WERI-Rb-1 (cell line): ENCODE results near the gene TEKT2.

Source experiments
- DNase-seq: peaks from one replicate; pipeline ENCODE4 v3.0.0-alpha.2; 2020
- H3K27ac ChIP-seq: fragments of 250-450 bp; sonication (Bioruptor Pico); 2 replicates; pipeline ENCODE4 v1.5.1; 2020; ENCODE audit warnings: mild to moderate bottlenecking, moderate library complexity
- H3K27me3 ChIP-seq: fragments of 250-450 bp; sonication (Bioruptor Pico); 2 replicates; pipeline ENCODE4 v1.5.1; 2021; ENCODE audit warnings: mild to moderate bottlenecking, low read depth, moderate library complexity; ENCODE audit not compliant: insufficient read depth, severe bottlenecking
- H3K36me3 ChIP-seq: fragments of 250-450 bp; sonication (Bioruptor Pico); 2 replicates; pipeline ENCODE4 v1.5.1; 2020; ENCODE audit warnings: mild to moderate bottlenecking, moderate library complexity
- H3K4me3 ChIP-seq: 2 replicates; pipeline ENCODE4 v1.5.1; 2011; ENCODE audit warnings: low read depth, mild to moderate bottlenecking, control low read depth, low read length
- H3K9me3 ChIP-seq: fragments of 250-450 bp; sonication (Bioruptor Pico); 2 replicates; pipeline ENCODE4 v1.5.1; 2021; ENCODE audit warnings: mild to moderate bottlenecking, moderate library complexity; ENCODE audit not compliant: severe bottlenecking
- TF ChIP-seq, protein P1 (sequence below): IDR thresholded peaks from 2 replicates; pipeline ENCODE4 v1.5.1; 2011; ENCODE audit warnings: low read depth, mild to moderate bottlenecking, control low read depth, inconsistent platforms, low read length

TEKT2 gene

DNA sequence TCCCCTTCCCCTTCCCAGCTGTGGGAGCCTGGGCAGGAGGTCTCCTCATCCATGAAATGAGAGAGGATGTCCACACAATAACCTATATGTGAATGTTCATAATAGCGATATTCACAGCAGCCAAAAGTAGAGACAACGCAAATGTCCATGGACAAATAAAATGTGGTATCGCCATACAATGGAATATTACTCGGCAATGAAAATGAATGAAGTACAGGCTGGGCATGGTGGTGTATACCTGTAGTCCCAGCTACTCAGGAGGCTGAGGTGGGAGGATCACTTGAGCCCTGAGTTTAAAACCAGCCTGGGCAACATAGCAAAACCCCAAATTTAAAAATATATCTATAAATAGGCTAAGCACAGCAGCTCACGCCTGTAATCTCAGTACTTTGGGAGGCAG lies 17.7 kb downstream of the TEKT2 start:
- Histone ChIP-seq H3K27ac (no peak overlapping the region), H3K4me3 (no peak overlapping the region), H3K27me3 (no peaks in the 10 kb centered on the region), H3K36me3 (no peaks in the 10 kb centered on the region), H3K9me3 (no peaks in the 10 kb centered on the region)
- TF ChIP-seq, protein P1, sequence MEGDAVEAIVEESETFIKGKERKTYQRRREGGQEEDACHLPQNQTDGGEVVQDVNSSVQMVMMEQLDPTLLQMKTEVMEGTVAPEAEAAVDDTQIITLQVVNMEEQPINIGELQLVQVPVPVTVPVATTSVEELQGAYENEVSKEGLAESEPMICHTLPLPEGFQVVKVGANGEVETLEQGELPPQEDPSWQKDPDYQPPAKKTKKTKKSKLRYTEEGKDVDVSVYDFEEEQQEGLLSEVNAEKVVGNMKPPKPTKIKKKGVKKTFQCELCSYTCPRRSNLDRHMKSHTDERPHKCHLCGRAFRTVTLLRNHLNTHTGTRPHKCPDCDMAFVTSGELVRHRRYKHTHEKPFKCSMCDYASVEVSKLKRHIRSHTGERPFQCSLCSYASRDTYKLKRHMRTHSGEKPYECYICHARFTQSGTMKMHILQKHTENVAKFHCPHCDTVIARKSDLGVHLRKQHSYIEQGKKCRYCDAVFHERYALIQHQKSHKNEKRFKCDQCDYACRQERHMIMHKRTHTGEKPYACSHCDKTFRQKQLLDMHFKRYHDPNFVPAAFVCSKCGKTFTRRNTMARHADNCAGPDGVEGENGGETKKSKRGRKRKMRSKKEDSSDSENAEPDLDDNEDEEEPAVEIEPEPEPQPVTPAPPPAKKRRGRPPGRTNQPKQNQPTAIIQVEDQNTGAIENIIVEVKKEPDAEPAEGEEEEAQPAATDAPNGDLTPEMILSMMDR = no peak
- DNase-seq = no peak

DNA sequence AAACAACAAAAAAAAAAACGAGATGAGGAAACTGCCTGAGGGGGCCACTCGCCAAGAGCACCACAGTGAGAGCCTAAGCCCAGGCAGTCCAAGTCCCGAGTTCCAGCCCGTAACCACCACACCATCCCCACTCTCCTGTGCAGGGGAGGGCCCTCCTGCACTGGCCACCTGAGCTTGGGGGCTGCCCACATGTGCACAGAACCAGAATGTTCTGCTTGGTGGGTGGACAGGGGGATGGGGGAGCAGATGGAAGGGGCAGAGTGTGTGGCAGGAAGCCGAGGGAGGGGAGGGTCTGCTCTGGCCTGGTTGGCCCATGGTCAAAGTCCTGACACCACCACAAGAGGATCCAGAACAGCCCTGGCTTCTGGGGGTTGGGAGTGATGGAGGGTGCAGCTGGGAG lies 22.4 kb downstream of the TEKT2 start:
- no peaks in the 10 kb centered on the region for H3K9me3 ChIP-seq
- no peak overlapping the region for H3K4me3 ChIP-seq
- TF ChIP-seq, protein P1 = no peak
- no peak overlapping the region for H3K27ac ChIP-seq
- no peaks in the 10 kb centered on the region for H3K36me3 ChIP-seq
- DNase-seq = no peak
- no peaks in the 10 kb centered on the region for H3K27me3 ChIP-seq

DNA sequence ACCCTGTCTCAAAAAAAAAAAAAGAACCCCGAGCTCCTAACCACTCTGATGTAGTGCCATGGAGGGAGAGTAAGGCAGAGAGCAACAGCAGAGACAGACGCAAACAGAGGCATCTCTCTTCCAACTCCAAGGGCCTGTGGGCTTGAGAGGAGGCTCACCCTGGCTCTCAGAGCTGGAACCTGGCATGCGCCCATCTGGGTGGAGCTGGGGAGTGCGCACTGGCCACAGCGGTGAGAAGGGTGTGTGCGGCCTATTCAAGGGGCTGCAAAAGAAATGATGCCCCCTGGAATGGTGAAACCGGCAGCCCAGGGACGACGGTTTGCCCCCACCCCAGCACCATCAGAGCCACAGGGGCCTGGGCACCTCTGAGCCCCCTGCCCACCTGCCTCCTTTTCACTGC lies 23.5 kb downstream of the TEKT2 start:
- TF ChIP-seq, protein P1 = no peak
- Histone ChIP-seq H3K36me3 (no peaks in the 10 kb centered on the region), H3K9me3 (no peaks in the 10 kb centered on the region), H3K27me3 (no peaks in the 10 kb centered on the region), H3K4me3 (no peak overlapping the region), H3K27ac (no peak overlapping the region)
- no peak for DNase-seq

DNA sequence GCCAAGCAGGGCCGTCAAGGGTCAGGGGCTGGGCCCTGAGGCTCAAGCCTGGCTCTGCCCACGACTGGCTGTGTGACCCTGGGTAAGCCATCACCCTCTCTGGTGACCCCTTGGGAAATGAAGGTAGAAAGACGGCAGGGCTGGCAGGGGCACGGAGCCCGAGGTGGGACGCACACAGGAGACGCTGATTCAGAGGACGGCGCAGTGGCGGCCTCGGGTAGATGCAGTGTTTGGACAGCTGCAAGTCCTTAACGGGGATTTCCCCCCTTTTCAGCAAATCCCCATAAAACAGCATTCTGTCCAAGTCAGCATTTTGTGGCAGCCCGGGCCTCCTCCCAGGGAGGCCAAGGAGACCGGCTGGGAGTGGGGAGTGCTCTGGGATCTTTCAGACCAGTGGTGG lies 24.4 kb downstream of the TEKT2 start:
- Histone ChIP-seq H3K27me3 (no peaks in the 10 kb centered on the region), H3K36me3 (no peaks in the 10 kb centered on the region), H3K27ac (no peak overlapping the region), H3K9me3 (no peaks in the 10 kb centered on the region), H3K4me3 (no peak overlapping the region)
- DNase-seq = no peak
- TF ChIP-seq, protein P1 = no peak

DNA sequence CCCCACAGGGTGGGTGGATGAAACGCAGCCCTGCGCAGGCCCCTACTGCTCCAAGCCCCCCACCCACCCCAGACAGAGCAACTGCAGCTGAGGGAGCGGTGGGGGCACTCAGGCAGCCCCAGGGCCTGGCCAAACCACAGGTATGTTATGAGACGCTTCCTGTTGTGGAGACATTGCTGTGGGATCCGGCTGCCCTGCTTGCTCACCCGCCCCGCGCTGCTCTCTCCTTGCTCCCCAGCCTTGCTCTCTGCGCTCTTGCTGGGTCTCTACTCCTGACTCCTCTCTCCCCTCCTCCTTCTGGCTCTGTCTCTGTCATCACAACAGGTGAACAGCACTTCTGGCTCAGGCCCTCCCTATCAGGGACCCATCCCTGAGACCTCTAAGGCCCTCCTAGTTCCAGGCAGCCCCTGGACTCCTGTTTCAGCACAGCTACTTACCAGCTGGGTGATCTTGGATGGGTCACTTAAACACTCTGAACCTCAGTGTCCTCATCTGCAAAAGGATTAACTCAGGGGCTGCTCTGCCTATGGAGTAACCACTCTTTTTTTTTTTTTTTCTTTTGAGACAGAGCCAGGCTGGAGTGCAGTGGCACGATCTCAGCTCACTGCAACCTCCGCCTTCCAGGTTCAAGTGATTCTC lies 25.3 kb downstream of the TEKT2 start:
- no peak overlapping the region for H3K27ac ChIP-seq
- no peaks in the 10 kb centered on the region for H3K27me3 ChIP-seq
- no peak for DNase-seq
- H3K9me3 ChIP-seq = no peaks in the 10 kb centered on the region
- TF ChIP-seq, protein P1 = no peak
- no peaks in the 10 kb centered on the region for H3K36me3 ChIP-seq
- no peak overlapping the region for H3K4me3 ChIP-seq

DNA sequence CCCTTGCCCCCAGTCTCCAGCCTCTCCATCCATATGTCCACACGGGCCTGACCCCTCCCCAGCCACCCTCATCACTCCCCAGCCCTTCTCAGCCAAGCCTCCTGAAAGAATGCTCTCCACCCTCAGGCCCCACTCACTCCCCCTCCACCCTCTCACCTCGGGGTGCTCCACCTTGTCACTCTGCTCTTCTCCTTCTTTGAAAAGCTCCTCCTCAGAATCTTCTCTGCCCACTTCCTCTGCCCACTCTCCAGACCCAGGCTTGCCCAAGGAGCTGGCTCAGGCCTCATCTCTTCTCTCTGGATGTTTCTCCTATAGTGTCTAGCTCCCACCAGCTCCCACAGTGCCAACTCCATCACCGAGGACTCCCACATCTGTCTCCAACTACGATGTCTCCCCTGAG lies 27.3 kb downstream of the TEKT2 start:
- H3K27ac ChIP-seq = no peak overlapping the region
- TF ChIP-seq, protein P1 = no peak
- no peak for DNase-seq
- no peaks in the 10 kb centered on the region for H3K9me3 ChIP-seq
- no peak overlapping the region for H3K4me3 ChIP-seq
- H3K27me3 ChIP-seq = no peaks in the 10 kb centered on the region
- H3K36me3 ChIP-seq = no peaks in the 10 kb centered on the region
